Activated CD4-positive, alpha-beta T cell treated with anti-CD3 and anti-CD28 coated beads, Interleukin-2, amount 50 U/mL, for 16 hours (primary cell): ENCODE data around the gene NECTIN2.
"Not testable (repeated sequence)": the region's sequence is repeated elsewhere in the genome, so short reads cannot be mapped to it uniquely, and the experiment has no call there.

Source experiments
- DNase-seq: peaks from one replicate; pipeline ENCODE4 v3.0.0-alpha.2; 2020

NECTIN2 gene

DNA sequence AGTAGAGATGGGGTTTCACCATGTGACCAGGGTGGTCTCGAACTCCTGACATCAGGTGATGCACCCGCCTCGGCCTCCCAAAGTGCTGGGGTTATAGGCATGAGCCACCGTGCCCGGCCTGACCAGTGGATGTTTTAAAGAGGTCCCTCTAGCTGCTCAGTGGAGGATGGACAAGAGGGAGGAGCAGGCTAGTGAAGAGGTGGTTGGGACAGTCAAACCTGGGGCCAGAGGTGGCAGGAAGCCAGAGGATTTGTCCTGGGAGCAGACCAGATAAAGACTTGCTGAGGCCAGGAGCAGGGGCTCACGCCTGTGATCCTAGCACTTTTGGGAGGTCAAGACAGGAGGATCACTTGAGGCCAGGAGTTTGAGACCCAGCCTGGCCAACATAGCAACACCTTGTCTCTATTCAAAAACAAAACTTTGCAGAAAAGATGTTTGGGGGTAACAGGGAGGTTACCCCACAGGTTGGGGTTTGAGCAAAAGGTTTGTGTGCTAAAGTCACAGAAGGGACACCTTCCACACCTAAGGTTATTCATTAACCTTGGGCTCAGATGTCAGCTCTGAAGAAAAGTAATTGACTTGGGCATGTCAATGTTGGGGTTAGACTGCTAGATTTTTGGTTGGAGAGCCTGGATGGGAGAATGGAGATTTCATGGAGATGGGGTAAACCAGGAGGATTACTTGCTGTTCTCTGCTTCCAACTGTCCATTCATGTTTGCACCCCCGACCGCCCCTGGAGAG is 28.2 kb upstream of the NECTIN2 start:
- DNase-seq: no peak

GRCh38 chr19:44818466-44819031 is 27.5 kb upstream of the NECTIN2 start:
- DNase-seq: no peak

GRCh38 chr19:44819246-44819832 is 26.8 kb upstream of the NECTIN2 start:
- no peak for DNase-seq

DNA sequence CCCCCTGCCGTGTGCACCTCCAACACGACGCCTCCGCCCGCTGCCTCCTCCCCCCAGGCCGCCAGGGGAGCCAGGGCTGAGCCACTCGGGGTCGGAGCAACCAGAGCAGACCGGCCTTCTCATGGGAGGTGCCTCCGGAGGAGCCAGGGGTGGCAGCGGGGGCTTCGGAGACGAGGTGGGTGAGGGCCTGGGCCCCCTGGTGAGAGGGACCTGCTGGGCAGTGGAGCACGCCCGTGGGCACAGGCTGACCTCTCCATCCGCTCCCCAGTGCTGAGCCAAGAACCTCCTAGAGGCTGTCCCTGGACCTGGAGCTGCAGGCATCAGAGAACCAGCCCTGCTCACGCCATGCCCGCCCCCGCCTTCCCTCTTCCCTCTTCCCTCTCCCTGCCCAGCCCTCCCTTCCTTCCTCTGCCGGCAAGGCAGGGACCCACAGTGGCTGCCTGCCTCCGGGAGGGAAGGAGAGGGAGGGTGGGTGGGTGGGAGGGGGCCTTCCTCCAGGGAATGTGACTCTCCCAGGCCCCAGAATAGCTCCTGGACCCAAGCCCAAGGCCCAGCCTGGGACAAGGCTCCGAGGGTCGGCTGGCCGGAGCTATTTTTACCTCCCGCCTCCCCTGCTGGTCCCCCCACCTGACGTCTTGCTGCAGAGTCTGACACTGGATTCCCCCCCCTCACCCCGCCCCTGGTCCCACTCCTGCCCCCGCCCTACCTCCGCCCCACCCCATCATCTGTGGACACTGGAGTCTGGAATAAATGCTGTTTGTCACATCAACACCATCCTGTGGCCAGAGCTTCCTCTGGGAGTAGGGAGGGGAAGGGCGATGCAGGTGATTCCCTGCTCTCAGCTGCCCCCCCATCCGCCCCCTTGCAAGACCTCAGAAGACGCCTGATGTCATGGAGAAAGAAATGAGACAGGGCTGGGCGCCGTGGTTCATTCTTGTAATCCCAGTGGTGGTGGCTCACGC is 25.2 kb upstream of the NECTIN2 start:
- DNase-seq: no peak

- no peak for DNase-seq
These were observed 23.9 kb upstream of the NECTIN2 start for GRCh38 chr19:44822177-44822576.

- DNase-seq: no peak
These were observed 23.3 kb upstream of the NECTIN2 start for GRCh38 chr19:44822670-44823372.

- no peak for DNase-seq
These were observed 22.8 kb upstream of the NECTIN2 start for GRCh38 chr19:44823373-44823698.

DNA sequence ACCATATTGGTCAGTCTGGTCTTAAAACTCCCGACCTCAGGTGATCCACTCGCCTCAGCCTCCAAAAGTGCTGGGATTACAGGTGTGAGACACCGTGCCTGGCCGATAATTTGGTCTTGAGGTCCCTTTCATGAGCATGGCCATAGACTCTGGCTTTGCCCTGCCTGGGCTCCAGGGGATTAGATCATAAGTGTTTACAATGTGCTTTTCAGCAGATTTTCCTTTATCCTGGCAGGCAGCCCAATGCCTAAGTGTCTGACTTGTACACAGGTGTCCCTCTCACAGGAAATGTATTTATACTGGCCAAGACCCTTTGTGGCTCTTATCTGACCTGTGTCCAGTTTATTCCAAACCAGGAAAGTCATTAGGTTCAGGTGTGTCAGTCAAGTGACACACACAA is 21.3 kb upstream of the NECTIN2 start:
- no peak for DNase-seq

DNA sequence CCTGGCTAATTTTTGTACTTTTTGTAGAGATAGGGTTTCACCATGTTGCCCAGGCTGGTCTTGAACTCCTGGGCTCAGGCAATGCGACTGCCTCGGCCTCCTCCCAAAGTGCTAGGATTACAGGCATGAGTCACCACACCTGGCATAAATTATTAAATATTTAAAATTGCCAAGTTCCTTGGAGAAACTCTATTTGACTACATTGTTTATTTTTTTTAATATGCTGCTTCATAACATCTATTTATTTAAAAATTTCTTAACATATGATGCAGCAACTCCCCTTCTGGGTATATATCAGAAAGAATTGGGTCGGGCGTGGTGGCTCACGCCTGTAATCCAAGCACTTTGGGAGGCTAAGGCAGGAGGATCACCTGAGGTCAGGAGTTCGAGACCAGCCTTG is 13.2 kb upstream of the NECTIN2 start:
- not testable (repeated sequence) for DNase-seq

GRCh38 chr19:44834399-44834798 is 11.7 kb upstream of the NECTIN2 start:
- not testable (repeated sequence) for DNase-seq

GRCh38 chr19:44839276-44839675 is 6.8 kb upstream of the NECTIN2 start:
- no peak for DNase-seq

DNA sequence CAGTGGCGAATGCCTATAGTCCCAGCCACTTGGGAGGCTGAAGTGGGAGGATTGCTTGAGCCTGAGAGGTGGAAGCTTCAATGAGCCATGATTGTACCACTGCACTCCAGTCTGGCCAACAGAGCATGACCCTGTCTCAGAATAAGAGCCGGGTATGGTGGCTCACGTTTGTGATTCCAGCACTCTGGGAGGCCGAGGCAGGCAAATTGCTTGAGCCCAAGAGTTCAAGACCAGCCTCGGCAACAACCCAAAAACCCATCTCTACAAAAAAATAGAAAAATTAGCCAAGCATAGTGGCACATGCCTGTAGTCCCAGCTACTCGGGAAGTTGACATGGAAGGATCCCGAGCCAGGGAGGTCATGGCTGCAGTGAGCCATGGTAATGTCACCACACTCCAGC is 5.3 kb upstream of the NECTIN2 start:
- DNase-seq: no peak

GRCh38 chr19:44841231-44841630 is 4.9 kb upstream of the NECTIN2 start:
- DNase-seq: no peak

DNA sequence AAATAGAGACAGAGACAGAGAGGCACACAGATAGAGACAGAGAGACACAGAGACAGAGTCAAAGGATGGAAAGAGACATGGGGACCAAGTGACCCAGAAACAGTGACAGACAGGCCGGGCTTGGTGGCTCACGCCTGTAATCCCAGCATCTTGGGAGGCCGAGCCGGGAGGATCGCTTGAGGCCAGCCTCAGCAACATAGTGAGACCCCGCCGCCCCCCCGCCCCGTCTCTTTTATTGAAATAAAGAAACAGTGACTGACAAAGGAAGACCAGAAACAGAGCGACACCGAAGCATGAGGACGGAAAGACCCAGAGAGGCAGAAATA is 848 bp upstream of the NECTIN2 start:
- no peak for DNase-seq

DNA sequence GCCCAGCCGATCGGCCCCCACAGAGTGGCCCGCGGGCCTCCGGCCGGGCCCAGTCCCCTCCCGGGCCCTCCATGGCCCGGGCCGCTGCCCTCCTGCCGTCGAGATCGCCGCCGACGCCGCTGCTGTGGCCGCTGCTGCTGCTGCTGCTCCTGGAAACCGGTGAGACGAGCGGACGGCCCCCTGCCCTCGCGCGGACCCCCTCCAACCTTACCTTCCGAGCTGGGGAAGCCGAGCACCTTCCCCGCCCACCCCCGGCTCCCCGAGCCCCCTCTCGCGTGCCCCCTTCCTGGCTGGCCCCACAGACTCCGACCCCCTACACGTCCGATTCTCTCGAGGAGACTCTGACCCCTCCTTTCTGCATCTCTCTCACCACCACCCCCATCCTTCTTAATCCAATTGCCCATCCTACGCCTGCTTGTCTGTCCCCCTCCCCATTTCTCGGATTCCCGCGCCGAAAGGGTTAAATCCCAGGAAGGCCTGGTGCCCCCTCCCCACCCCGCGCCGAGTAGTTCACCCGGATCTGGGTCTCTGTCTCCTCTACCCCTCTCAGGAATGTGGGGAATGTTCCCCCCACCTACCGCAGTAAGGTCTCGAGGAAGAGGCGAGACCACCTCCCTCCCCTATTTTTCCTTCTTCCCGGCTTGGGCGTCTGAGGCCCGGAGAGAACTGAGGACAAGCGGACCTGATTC is 502 bp downstream of the NECTIN2 start:
- no peak for DNase-seq

- DNase-seq: no peak
These were observed 1.3 kb downstream of the NECTIN2 start for GRCh38 chr19:44847144-44848035.

GRCh38 chr19:44848036-44848811 is 2.1 kb downstream of the NECTIN2 start:
- DNase-seq: no peak

DNA sequence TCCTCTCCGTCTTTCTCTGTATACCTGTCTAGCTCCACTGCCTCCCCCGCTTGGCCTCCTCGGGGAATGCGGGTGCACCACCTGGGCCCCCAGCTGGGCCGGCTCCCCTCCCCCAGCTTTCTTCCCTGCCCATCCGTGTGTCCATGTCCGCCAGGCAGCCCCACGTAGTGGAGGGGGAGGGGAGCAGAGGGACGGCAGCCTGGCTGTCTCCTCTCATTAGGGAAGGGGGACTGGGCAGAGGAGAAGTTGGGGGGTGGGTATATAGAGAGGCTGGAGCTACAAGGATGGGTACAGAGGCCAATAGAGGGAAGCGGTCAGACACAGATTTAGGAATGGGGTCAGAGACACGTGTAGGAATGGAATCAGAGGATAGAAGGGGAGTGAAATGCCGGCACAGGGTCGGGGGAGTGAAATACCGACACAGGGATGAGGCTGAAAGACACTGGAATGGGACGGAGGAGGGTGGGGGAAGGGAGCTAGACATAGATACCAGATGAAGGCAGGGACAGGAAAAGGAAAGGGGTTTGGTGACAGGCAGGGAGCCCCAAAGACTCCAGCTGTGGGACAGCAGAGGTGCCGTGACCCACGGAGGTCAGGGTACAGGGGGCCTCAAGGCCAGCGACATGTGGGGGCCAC is 2.8 kb downstream of the NECTIN2 start:
- no peak for DNase-seq

GRCh38 chr19:44850641-44851109 is 4.6 kb downstream of the NECTIN2 start:
- no peak for DNase-seq

GRCh38 chr19:44851427-44851826 is 5.3 kb downstream of the NECTIN2 start:
- no peak for DNase-seq
